IMR-90 (cell line): Measurements from ENCODE around the gene MYCT1. TPM values are rescaled to one million over a fixed set of nuclear protein-coding genes. Genes with fewer than 3 reads are reported as not detected.

Experiments used
- ATAC-seq: fragments of 200-7000 bp; cut with Tn5 transposase; 2 replicates; pipeline ENCODE4 v1.9.1; 2020; ENCODE audit warnings: low read depth, mild to moderate bottlenecking, moderate library complexity
- BruUV-seq: library from RNA; stranded (reverse); fragments of 400-500 nt; replicated peaks from 2 replicates; lab custom pipeline; 2021; lab: Mats Ljungman, UMichigan
- CTCF ChIA-PET: fragments of 300-600 bp; formaldehyde crosslinking; extraction: SDS; loops from one replicate; lab custom pipeline; 2021; ENCODE audit warnings: antibody characterized with exemption; lab: Yijun Ruan, JAX
- POLR2A ChIA-PET: fragments of 300-600 bp; sonication (Branson Sonifier 250); formaldehyde crosslinking; loops from one replicate; lab custom pipeline; 2022; ENCODE audit warnings: antibody characterized with exemption; ENCODE audit not compliant: unreplicated experiment; lab: Charles Lee
- DNase-seq: peaks from one replicate; pipeline ENCODE4 v3.0.0; 2013
- H2AFZ ChIP-seq: replicated peaks from 2 replicates; pipeline ENCODE3; 2013; ENCODE audit warnings: low read length, mild to moderate bottlenecking; ENCODE audit not compliant: poor library complexity
- H2AK5ac ChIP-seq: 2 replicates; pipeline ENCODE4 v1.6.1; 2013; ENCODE audit warnings: low read depth, low read length, inconsistent platforms
- H2AK9ac ChIP-seq: replicated peaks from 2 replicates; pipeline ENCODE3; 2013; ENCODE audit warnings: mild to moderate bottlenecking, low read depth, low read length, moderate library complexity; ENCODE audit not compliant: poor library complexity
- H2BK120ac ChIP-seq: 2 replicates; pipeline ENCODE4 v1.6.1; 2013; ENCODE audit warnings: low read depth, low read length, inconsistent platforms
- H2BK15ac ChIP-seq: 3 replicates; pipeline ENCODE4 v1.6.1; 2013; ENCODE audit warnings: low read depth, low read length, inconsistent platforms
- H2BK20ac ChIP-seq: 2 replicates; pipeline ENCODE4 v1.6.1; 2013; ENCODE audit warnings: low read depth, mild to moderate bottlenecking, inconsistent platforms, low read length, moderate library complexity
- H2BK5ac ChIP-seq: 2 replicates; pipeline ENCODE4 v1.6.1; 2013; ENCODE audit warnings: mild to moderate bottlenecking, low read depth, low read length, inconsistent platforms; ENCODE audit not compliant: poor library complexity, severe bottlenecking
- H3K14ac ChIP-seq: replicated peaks from 2 replicates; pipeline ENCODE4 v1.6.1; 2013; ENCODE audit warnings: low read depth, low read length, inconsistent platforms
- H3K18ac ChIP-seq: 2 replicates; pipeline ENCODE4 v1.6.1; 2013; ENCODE audit warnings: low read depth, low read length, control low read depth
- H3K23ac ChIP-seq: 2 replicates; pipeline ENCODE4 v1.6.1; 2013; ENCODE audit warnings: low read depth, low read length, inconsistent platforms
- H3K27ac ChIP-seq: 2 replicates; pipeline ENCODE4 v1.5.1; 2013; ENCODE audit warnings: mild to moderate bottlenecking, control low read depth, low read length; ENCODE audit not compliant: insufficient read depth
- H3K27me3 ChIP-seq: 2 replicates; pipeline ENCODE4 v1.6.1; 2013; ENCODE audit warnings: low read length; ENCODE audit not compliant: control insufficient read depth, insufficient read depth
- H3K36me3 ChIP-seq: 2 replicates; pipeline ENCODE4 v1.6.1; 2013; ENCODE audit warnings: low read length, mixed read lengths; ENCODE audit not compliant: control insufficient read depth, insufficient read depth
- H3K4ac ChIP-seq: 2 replicates; pipeline ENCODE4 v1.6.1; 2013; ENCODE audit warnings: low read depth, low read length, inconsistent platforms
- H3K4me1 ChIP-seq: 2 replicates; pipeline ENCODE4 v1.6.1; 2013; ENCODE audit warnings: low read length, mixed read lengths; ENCODE audit not compliant: control insufficient read depth, insufficient read depth
- H3K4me2 ChIP-seq: 2 replicates; pipeline ENCODE4 v1.6.1; 2013; ENCODE audit warnings: low read depth, mild to moderate bottlenecking, control low read depth, low read length, moderate library complexity
- H3K4me3 ChIP-seq: 2 replicates; pipeline ENCODE4 v1.5.1; 2013; ENCODE audit warnings: low read depth, mild to moderate bottlenecking, control low read depth, low read length, moderate library complexity; ENCODE audit not compliant: insufficient read depth
- H3K56ac ChIP-seq: 2 replicates; pipeline ENCODE4 v1.6.1; 2013; ENCODE audit warnings: low read length, inconsistent platforms; ENCODE audit not compliant: insufficient read depth; ENCODE audit errors: extremely low read depth
- H3K79me1 ChIP-seq, 2 experiments: 2 replicates each; pipeline ENCODE4 v1.6.1; 2013; ENCODE audit warnings: low read length in 2 of 2, inconsistent platforms in 1 of 2, low read depth in 1 of 2
- H3K9ac ChIP-seq: 2 replicates; pipeline ENCODE4 v1.6.1; 2013; ENCODE audit warnings: low read depth, low read length, control low read depth
- H3K9me1 ChIP-seq: 2 replicates; pipeline ENCODE4 v1.6.1; 2013; ENCODE audit warnings: low read length, inconsistent platforms; ENCODE audit not compliant: insufficient read depth
- H3K9me3 ChIP-seq: 2 replicates; pipeline ENCODE4 v1.6.1; 2013; ENCODE audit warnings: low read length; ENCODE audit not compliant: control insufficient read depth, insufficient read depth
- H4K20me1 ChIP-seq: 2 replicates; pipeline ENCODE4 v1.6.1; 2013; ENCODE audit warnings: low read length, inconsistent platforms; ENCODE audit not compliant: insufficient read depth
- H4K5ac ChIP-seq: 2 replicates; pipeline ENCODE4 v1.6.1; 2013; ENCODE audit warnings: mild to moderate bottlenecking, low read depth, low read length, control low read depth
- H4K8ac ChIP-seq, 2 experiments: 2 replicates each; pipeline ENCODE4 v1.6.1; 2013; ENCODE audit warnings: low read depth in 2 of 2, low read length in 2 of 2, control low read depth in 1 of 2, inconsistent platforms in 1 of 2
- H4K91ac ChIP-seq: 2 replicates; pipeline ENCODE4 v1.6.1; 2013; ENCODE audit warnings: low read depth, low read length, inconsistent platforms; ENCODE audit not compliant: insufficient read depth
- BHLHE40 ChIP-seq: fragments of 150-350 bp; IDR thresholded peaks from 2 replicates; pipeline ENCODE4 v1.6.1; 2016; ENCODE audit warnings: mild to moderate bottlenecking, low read depth, low read length
- CHD1 ChIP-seq: IDR thresholded peaks from 2 replicates; pipeline ENCODE4 v1.6.1; 2012; ENCODE audit warnings: low read depth, low read length, improper control_type of control experiment
- MXI1 ChIP-seq: IDR thresholded peaks from 2 replicates; pipeline ENCODE4 v1.6.1; 2012; ENCODE audit warnings: low read depth, mild to moderate bottlenecking, low read length, moderate library complexity, borderline replicate concordance
- NFE2L2 ChIP-seq: fragments of 150-350 bp; IDR thresholded peaks from 2 replicates; pipeline ENCODE4 v1.6.1; 2016; ENCODE audit warnings: low read depth, mild to moderate bottlenecking, low read length
- POLR2A ChIP-seq: IDR thresholded peaks from 2 replicates; pipeline ENCODE4 v1.6.1; 2012; ENCODE audit warnings: mild to moderate bottlenecking, low read depth, low read length
- RCOR1 ChIP-seq: IDR thresholded peaks from 2 replicates; pipeline ENCODE4 v1.6.1; 2012; ENCODE audit warnings: mild to moderate bottlenecking, low read length, improper control_type of control experiment; ENCODE audit not compliant: insufficient replicate concordance
- WGBS, 2 experiments: methylation state at CpG; one replicate each; pipeline versions ENCODE4 v1.1.5 to v1.1.7; 2013; ENCODE audit warnings: missing lambda C conversion rate in 2 of 2; ENCODE audit not compliant: insufficient read length in 1 of 2; ENCODE audit errors: extremely low coverage in 2 of 2; 5-methylcytosine and 5-hydroxymethylcytosine counted together
- dilution Hi-C: fragments of 300-500 bp; cut with HindIII; formaldehyde crosslinking; loops from one replicate; pipeline ENCODE4 v1.14.3; 2018; ENCODE audit warnings: low sequenced_read_pairs; ENCODE audit not compliant: unreplicated experiment
- in situ Hi-C: fragments of 300-500 bp; cut with MboI; formaldehyde crosslinking; loops from 3 replicates; pipeline ENCODE4 v1.14.3; 2019; ENCODE audit warnings: low sequenced_read_pairs, inconsistent platforms, mixed read lengths
- intact Hi-C: fragments of 100-400 bp; cut with micrococcal nuclease; formaldehyde crosslinking; loops from 2 replicates; pipeline ENCODE4 v1.10.0; 2022
- polyA plus RNA-seq, 3 experiments: library from polyadenylated mRNA; depleted of rRNA; stranded (reverse); fragments of >200 nt; gene quantifications; 2 replicates each; pipeline ENCODE4 v1.2.3, GENCODE V29; 2012; ENCODE audit warnings: low replicate concordance in 1 of 3
- total RNA-seq: library from RNA; depleted of rRNA; stranded (reverse); fragments of >200 nt; gene quantifications from 2 replicates; pipeline ENCODE4 v1.2.3, GENCODE V29; 2012

The MYCT1 gene
- total and polyA plus RNA-seq, 2 of the 4 experiments (the other 2 are of a cell fraction): 0.89 to 0.90 TPM

DNA sequence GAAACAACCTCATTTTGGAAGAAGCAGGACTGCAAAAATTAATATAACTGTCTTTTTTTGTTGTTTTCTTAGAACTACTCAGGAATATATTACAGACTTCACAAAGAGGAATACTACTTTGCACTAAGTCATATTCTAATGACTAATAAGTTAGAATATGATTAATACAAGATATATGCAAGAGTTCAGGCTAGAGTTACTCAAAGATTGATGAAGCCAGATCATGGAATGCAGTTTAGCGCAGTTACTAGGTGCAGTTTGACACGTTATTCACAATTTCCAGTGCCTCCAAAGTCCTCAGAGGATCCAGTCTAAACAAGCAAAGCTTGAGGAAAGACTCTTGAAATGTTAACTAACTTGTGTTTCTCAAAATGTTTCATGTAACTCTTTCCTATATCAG, 1.2 kb upstream of the MYCT1 start:
- POLR2A ChIA-PET: no interaction called here
- TF ChIP-seq NFE2L2 (no peak), BHLHE40 (peak; percentile 50; the same call in 1 of the 2 replicates), POLR2A (no peak), CHD1 (no peak), MXI1 (no peak), RCOR1 (no peak)

More for the DNA sequence above, 1.2 kb upstream of the MYCT1 start:
- Histone ChIP-seq H2AK5ac (no peak overlapping the region), H4K91ac (no peak overlapping the region), H4K5ac (no peak overlapping the region), H3K18ac (no peak overlapping the region), H3K23ac (no peak overlapping the region), H2BK5ac (peak overlapping the region; percentile 99), H3K4me1 (peaks cover 9% of the 10 kb centered on the region; the same call in 1 of the 2 replicates), H2AFZ (no peak overlapping the region), H2BK20ac (peak overlapping the region; percentile 16; the same call in 1 of the 2 replicates), H3K36me3 (no peaks in the 10 kb centered on the region), H2AK9ac (no peak overlapping the region), H3K9ac (no peak overlapping the region), H2BK120ac (peak overlapping the region; percentile 38; the same call in 1 of the 2 replicates), H3K27me3 (no peaks in the 10 kb centered on the region), H3K14ac (no peak overlapping the region), H2BK15ac (no peak overlapping the region), H3K4ac (0 out of 2 replicates have a peak overlapping the region, but pooled peaks have one; percentile 2), H3K9me3 (no peaks in the 10 kb centered on the region), H3K4me3 (no peak overlapping the region), H3K79me1 (no peaks in the 10 kb centered on the region), H4K8ac (no peak overlapping the region), H3K56ac (no peak overlapping the region), H3K4me2 (no peak overlapping the region), H4K20me1 (no peaks in the 10 kb centered on the region), H3K9me1 (no peaks in the 10 kb centered on the region; the same call in 1 of the 2 replicates), H3K27ac (no peak overlapping the region)
- ATAC-seq (peak; percentile 76), DNase-seq (peak; percentile 88)
- in situ Hi-C loops (no loop called here), dilution Hi-C loops (no loop called here), intact Hi-C loops (no loop called here)
- CTCF ChIA-PET: no interaction called here
- BruUV-seq: no TSS peak
- WGBS, 2 experiments: 0% methylated on average over 1 of the region's 2 CpGs; no CpG with 5 or more reads in 1 of the 2 experiments
